Measurements from ENCODE around the gene MLNR.

DNA sequence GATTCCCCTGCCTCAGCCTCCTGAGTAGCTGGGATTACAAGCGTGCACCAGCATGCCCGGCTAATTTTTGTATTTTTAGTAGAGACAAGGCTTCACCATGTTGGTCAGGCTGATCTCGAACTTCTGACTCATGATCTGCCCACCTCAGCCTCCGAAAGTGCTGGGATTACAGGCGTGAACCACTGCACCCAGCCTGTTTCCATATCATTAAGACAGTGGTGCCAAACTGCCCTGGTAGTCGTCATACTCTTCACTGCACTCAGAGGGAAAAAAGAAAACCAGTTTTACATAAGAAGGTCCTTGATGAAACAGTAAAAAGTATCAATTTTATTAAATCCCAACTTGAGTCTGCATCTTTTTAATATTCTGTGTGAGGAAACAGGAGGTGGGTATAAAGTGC is 42.5 kb downstream of the MLNR start:
- no peak for TF ChIP-seq ZNF8 (CRISPR knock-in tag; IDR thresholded peaks at IDR 0.05)
- TF ChIP-seq ARNTL (CRISPR knock-in tag; IDR thresholded peaks at IDR 0.05; ENCODE audit: borderline replicate concordance, low read depth) = no peak
- TF ChIP-seq, protein P1, sequence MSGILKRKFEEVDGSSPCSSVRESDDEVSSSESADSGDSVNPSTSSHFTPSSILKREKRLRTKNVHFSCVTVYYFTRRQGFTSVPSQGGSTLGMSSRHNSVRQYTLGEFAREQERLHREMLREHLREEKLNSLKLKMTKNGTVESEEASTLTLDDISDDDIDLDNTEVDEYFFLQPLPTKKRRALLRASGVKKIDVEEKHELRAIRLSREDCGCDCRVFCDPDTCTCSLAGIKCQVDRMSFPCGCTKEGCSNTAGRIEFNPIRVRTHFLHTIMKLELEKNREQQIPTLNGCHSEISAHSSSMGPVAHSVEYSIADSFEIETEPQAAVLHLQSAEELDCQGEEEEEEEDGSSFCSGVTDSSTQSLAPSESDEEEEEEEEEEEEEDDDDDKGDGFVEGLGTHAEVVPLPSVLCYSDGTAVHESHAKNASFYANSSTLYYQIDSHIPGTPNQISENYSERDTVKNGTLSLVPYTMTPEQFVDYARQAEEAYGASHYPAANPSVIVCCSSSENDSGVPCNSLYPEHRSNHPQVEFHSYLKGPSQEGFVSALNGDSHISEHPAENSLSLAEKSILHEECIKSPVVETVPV (CRISPR knock-in tag; IDR thresholded peaks at IDR 0.05) = no peak
